SKM-1 (cell line): Measurements from ENCODE around the gene DCHS1.

Experiments
- DNase-seq: peaks from one replicate; lab custom pipeline; 2025; ENCODE audit not compliant: unreplicated experiment; lab: John Stamatoyannopoulos, UW

The DCHS1 gene

GRCh38 chr11:6646918-6647679 lies 8.5 kb downstream of the DCHS1 start:
- peak; percentile 95 for DNase-seq

GRCh38 chr11:6646576-6646917 lies 9.1 kb downstream of the DCHS1 start:
- peak; percentile 80 for DNase-seq

- peak; percentile 36 for DNase-seq
These were observed 9.5 kb downstream of the DCHS1 start for GRCh38 chr11:6646071-6646470.

- no peak for DNase-seq
These were observed 12.7 kb downstream of the DCHS1 start for GRCh38 chr11:6642957-6643356.

GRCh38 chr11:6640985-6641701 lies 14.5 kb downstream of the DCHS1 start:
- no peak for DNase-seq

GRCh38 chr11:6640036-6640984 lies 15.3 kb downstream of the DCHS1 start:
- no peak for DNase-seq

- DNase-seq = no peak
These were observed 17.2 kb downstream of the DCHS1 start for GRCh38 chr11:6638429-6638828.

GRCh38 chr11:6637871-6638270 lies 17.7 kb downstream of the DCHS1 start:
- no peak for DNase-seq

GRCh38 chr11:6636480-6636879 lies 19.1 kb downstream of the DCHS1 start:
- DNase-seq = no peak

GRCh38 chr11:6635082-6635932 lies 20.3 kb downstream of the DCHS1 start:
- peak; percentile 84 for DNase-seq

GRCh38 chr11:6634534-6634933 lies 21.1 kb downstream of the DCHS1 start:
- no peak for DNase-seq

- no peak for DNase-seq
These were observed 21.9 kb downstream of the DCHS1 start for GRCh38 chr11:6633422-6634408.

- DNase-seq = no peak
These were observed 23.2 kb downstream of the DCHS1 start for GRCh38 chr11:6632116-6633073.

- no peak for DNase-seq
These were observed 24.2 kb downstream of the DCHS1 start for GRCh38 chr11:6631361-6631890.

GRCh38 chr11:6630632-6631291 lies 24.8 kb downstream of the DCHS1 start:
- no peak for DNase-seq

- no peak for DNase-seq
These were observed 25.5 kb downstream of the DCHS1 start for GRCh38 chr11:6629892-6630631.

GRCh38 chr11:6629573-6629891 lies 26.1 kb downstream of the DCHS1 start:
- DNase-seq = no peak
